ENCODE data around the gene FNBP1L.

GRCh38 chr1:93574511-93574910 lies 126.6 kb downstream of the FNBP1L start:
- TF ChIP-seq POLR2A (IDR thresholded peaks at IDR 0.05; ENCODE audit: low read depth), result no peak
- TF ChIP-seq POLR2AphosphoS5 (IDR thresholded peaks at IDR 0.05), result no peak
